A673 (cell line): Measurements from ENCODE around the gene ALDH3B2. TPM values are rescaled to one million over a fixed set of nuclear protein-coding genes. Genes with fewer than 3 reads are reported as not detected.

ENCODE experiments used
- BruUV-seq: library from RNA; stranded (reverse); fragments of 400-500 nt; replicated peaks from 2 replicates; lab custom pipeline; 2021; lab: Mats Ljungman, UMichigan
- CTCF ChIA-PET: fragments of 300-600 bp; sonication (Branson Sonifier 250); formaldehyde crosslinking; loops from one replicate; lab custom pipeline; 2022; ENCODE audit warnings: antibody characterized with exemption; lab: Charles Lee
- POLR2A ChIA-PET: fragments of 300-600 bp; sonication (Branson Sonifier 250); formaldehyde crosslinking; loops from one replicate; lab custom pipeline; 2022; ENCODE audit warnings: antibody characterized with exemption; ENCODE audit not compliant: low non-redundant PET; lab: Charles Lee
- DNase-seq: peaks from one replicate; pipeline ENCODE4 v3.0.0-alpha.2; 2015; ENCODE audit warnings: low spot score
- H3K27ac ChIP-seq: fragments of 200-600 bp; sonication (generic); 2 replicates; pipeline ENCODE4 v1.5.1; 2016; ENCODE audit warnings: mixed run types, low read depth, mild to moderate bottlenecking, mixed read lengths, antibody characterized with exemption, low read length; ENCODE audit not compliant: poor library complexity, severe bottlenecking
- H3K27me3 ChIP-seq: fragments of 200-600 bp; sonication (generic); replicated peaks from 2 replicates; pipeline ENCODE4 v1.6.1; 2017; ENCODE audit warnings: mixed run types, low read depth, mild to moderate bottlenecking, mixed read lengths, antibody characterized with exemption, low read length; ENCODE audit not compliant: insufficient read depth, poor library complexity
- H3K36me3 ChIP-seq: fragments of 200-600 bp; sonication (generic); 2 replicates; pipeline ENCODE4 v1.6.1; 2016; ENCODE audit warnings: mixed run types, mild to moderate bottlenecking, mixed read lengths, antibody characterized with exemption, low read length; ENCODE audit not compliant: insufficient read depth, poor library complexity, severe bottlenecking
- H3K4me1 ChIP-seq: fragments of 200-600 bp; sonication (generic); 2 replicates; pipeline ENCODE4 v1.6.1; 2017; ENCODE audit warnings: mixed run types, mild to moderate bottlenecking, mixed read lengths, antibody characterized with exemption, low read length; ENCODE audit not compliant: insufficient read depth, poor library complexity, severe bottlenecking
- H3K4me3 ChIP-seq: fragments of 200-600 bp; sonication (generic); 2 replicates; pipeline ENCODE4 v1.5.1; 2016; ENCODE audit warnings: low read depth, mixed run types, mild to moderate bottlenecking, mixed read lengths, low read length; ENCODE audit not compliant: poor library complexity, severe bottlenecking
- H3K9me3 ChIP-seq: fragments of 200-600 bp; sonication (generic); 2 replicates; pipeline ENCODE4 v1.6.1; 2016; ENCODE audit warnings: mixed run types, low read depth, mild to moderate bottlenecking, mixed read lengths, antibody characterized with exemption, low read length; ENCODE audit not compliant: poor library complexity, severe bottlenecking
- EZH2 ChIP-seq: fragments of 200-600 bp; sonication (generic); IDR thresholded peaks from 2 replicates; pipeline ENCODE4 v1.6.1; 2017; ENCODE audit warnings: borderline replicate concordance, low read depth, mild to moderate bottlenecking, mixed read lengths, antibody characterized with exemption, low read length; ENCODE audit not compliant: poor library complexity, severe bottlenecking
- intact Hi-C: fragments of 100-400 bp; cut with micrococcal nuclease; formaldehyde crosslinking; loops from one replicate; pipeline ENCODE4 v1.10.0; 2022; ENCODE audit not compliant: unreplicated experiment
- total RNA-seq: library from RNA; stranded (reverse); gene quantifications from 2 replicates; pipeline ENCODE4 v1.2.3, GENCODE V29; 2021
- TF ChIP-seq, protein P1 (sequence below): fragments of 300-800, 200-600 bp; sonication (generic); conservative IDR thresholded peaks from 2 replicates; pipeline ENCODE4 v1.5.1; 2017; ENCODE audit warnings: low read depth, mild to moderate bottlenecking, antibody characterized with exemption, low read length, moderate library complexity, mixed read lengths

ALDH3B2 gene
- total RNA-seq, 1 experiment from 2014 or later, result not detected

DNA sequence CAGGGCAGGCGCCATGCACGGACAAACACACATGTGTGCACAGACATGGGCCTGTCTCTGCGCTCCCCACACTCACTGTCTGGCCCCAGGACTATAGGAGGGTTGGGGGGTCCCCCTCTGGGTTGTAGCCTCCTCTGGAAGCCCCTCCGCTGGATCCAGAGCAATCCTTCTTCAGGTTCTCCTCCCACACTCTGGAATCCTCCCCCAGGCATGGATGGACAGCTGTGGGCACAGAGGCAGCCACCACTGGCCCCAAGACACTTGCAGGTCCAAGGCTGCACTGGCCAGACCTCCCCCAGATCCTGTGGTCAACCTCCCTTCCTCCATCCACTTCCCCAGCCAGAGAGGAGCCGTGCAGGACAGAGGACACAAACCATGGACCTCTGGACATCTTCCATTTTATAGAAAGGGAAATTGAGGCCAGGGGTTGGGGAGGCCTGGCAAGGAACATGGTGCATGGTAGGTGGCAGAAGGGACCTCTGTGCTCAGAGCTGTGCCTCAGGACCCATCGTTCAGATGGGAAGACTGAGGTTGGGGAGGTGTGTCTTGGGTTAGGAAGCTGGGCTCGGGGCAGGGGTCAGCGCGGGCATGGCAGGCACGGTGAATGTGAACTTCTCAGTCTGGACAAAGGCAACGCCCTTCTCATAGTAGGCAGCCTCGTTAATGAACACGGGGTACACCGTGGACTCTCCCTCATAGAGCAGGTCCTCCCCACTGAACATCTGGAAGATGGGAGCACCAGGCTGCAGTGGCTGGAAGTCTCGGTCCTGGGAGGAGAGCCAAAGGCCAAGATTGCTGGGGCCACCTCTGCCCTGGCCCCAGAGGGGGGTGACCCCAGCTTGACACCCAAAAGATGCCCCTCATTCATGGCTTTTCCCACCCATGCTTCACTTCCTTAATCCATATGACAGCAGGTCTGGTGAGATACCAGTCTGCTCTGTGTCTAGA is 32.0 kb downstream of the ALDH3B2 start:
- H3K36me3 ChIP-seq, result no peaks in the 10 kb centered on the region
- intact Hi-C loops, result no loop called here
- ChIA-PET CTCF (no interaction called here), POLR2A (no interaction called here)
- BruUV-seq, result no TSS peak
- no peaks in the 10 kb centered on the region for H3K27me3 ChIP-seq
- no peaks in the 10 kb centered on the region for H3K9me3 ChIP-seq
- no peak overlapping the region for H3K4me3 ChIP-seq
- no peak for TF ChIP-seq EZH2
- no peak for DNase-seq
- no peaks in the 10 kb centered on the region for H3K4me1 ChIP-seq
- H3K27ac ChIP-seq, result no peak overlapping the region

- no TSS peak for BruUV-seq
- Histone ChIP-seq H3K27ac (no peak overlapping the region), H3K9me3 (no peaks in the 10 kb centered on the region), H3K4me3 (no peak overlapping the region), H3K36me3 (no peaks in the 10 kb centered on the region), H3K4me1 (no peaks in the 10 kb centered on the region), H3K27me3 (no peaks in the 10 kb centered on the region)
- TF ChIP-seq, protein P1, sequence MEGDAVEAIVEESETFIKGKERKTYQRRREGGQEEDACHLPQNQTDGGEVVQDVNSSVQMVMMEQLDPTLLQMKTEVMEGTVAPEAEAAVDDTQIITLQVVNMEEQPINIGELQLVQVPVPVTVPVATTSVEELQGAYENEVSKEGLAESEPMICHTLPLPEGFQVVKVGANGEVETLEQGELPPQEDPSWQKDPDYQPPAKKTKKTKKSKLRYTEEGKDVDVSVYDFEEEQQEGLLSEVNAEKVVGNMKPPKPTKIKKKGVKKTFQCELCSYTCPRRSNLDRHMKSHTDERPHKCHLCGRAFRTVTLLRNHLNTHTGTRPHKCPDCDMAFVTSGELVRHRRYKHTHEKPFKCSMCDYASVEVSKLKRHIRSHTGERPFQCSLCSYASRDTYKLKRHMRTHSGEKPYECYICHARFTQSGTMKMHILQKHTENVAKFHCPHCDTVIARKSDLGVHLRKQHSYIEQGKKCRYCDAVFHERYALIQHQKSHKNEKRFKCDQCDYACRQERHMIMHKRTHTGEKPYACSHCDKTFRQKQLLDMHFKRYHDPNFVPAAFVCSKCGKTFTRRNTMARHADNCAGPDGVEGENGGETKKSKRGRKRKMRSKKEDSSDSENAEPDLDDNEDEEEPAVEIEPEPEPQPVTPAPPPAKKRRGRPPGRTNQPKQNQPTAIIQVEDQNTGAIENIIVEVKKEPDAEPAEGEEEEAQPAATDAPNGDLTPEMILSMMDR, result no peak
- no peak for TF ChIP-seq EZH2
- POLR2A ChIA-PET, result no interaction called here
- DNase-seq, result no peak
- intact Hi-C loops, result no loop called here
- CTCF ChIA-PET, result interaction anchor here (1.2 kb wide), 1 partner anchor 12 kb away, joined by 3 read pairs; no protein-coding TSS in a partner anchor
Observed at GRCh38 chr11:67641338-67642172, 32.9 kb downstream of the ALDH3B2 start.

DNA sequence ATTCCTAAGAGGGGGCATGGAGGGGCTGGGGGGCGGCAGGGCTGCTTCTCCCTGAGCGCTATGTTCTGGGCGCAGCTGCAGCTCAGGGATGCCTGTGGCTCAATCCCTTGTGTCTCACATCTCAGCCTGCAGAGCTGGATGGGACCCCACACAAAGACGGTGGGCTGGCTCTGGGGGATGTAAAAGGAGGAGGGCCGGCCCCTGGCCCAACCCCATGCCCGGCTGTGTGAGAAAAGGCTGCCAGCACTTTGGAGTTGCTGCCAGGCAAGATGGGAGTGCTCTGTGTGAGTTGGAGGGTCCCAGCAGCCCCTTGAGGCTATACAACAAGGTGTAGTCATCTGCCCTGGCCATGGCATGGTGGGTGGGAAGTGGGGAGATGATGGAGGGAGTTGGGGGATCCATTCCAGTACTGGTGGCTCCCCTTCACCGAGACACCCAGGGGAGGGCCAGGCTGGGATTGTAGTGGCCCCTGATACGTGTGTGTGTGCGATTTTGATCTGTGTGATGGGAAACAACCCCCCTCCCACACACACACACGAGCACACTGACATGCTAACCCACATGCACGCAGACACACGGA is 33.6 kb downstream of the ALDH3B2 start:
- BruUV-seq, result no TSS peak
- intact Hi-C loops, result no loop called here
- DNase-seq, result no peak

More for the DNA sequence above, 33.6 kb downstream of the ALDH3B2 start:
- ChIA-PET POLR2A (no interaction called here), CTCF (interaction anchor here (1.2 kb wide), 1 partner anchor 12 kb away, joined by 3 read pairs; no protein-coding TSS in a partner anchor)
- TF ChIP-seq, protein P1, result no peak
- no peak for TF ChIP-seq EZH2
- H3K9me3 ChIP-seq, result no peaks in the 10 kb centered on the region
- H3K36me3 ChIP-seq, result no peaks in the 10 kb centered on the region
- H3K4me1 ChIP-seq, result no peaks in the 10 kb centered on the region
- H3K27me3 ChIP-seq, result no peaks in the 10 kb centered on the region
- H3K27ac ChIP-seq, result no peak overlapping the region
- H3K4me3 ChIP-seq, result no peak overlapping the region
